Measurements from ENCODE around the gene MMP28. TPM values are rescaled to one million over a fixed set of nuclear protein-coding genes. Genes with fewer than 3 reads are reported as not detected.

MMP28 gene
- total RNA-seq, 1 donor from 2014 or later, result 0.17 TPM

- DNase-seq (ENCODE audit: low read depth), result no peak
- Histone ChIP-seq H3K27me3 (ENCODE audit: control insufficient read depth, insufficient read depth, low read length) (no peaks in the 10 kb centered on the region), H3K4me3 (ENCODE audit: low read depth, low read length) (no peak overlapping the region), H3K36me3 (ENCODE audit: control insufficient read depth, insufficient read depth, low read length) (peaks cover 1% of the 10 kb centered on the region)
- no peak for TF ChIP-seq CTCF (IDR thresholded peaks at IDR 0.05; ENCODE audit: insufficient read depth, low read length, poor library complexity, severe bottlenecking)
Observed at GRCh38 chr17:35716897-35717465, 78.5 kb downstream of the MMP28 start.

- Histone ChIP-seq H3K36me3 (ENCODE audit: control insufficient read depth, insufficient read depth, low read length) (peaks cover 1% of the 10 kb centered on the region), H3K27me3 (ENCODE audit: control insufficient read depth, insufficient read depth, low read length) (no peaks in the 10 kb centered on the region), H3K4me3 (ENCODE audit: low read depth, low read length) (no peak overlapping the region)
- DNase-seq (ENCODE audit: low read depth), result no peak
- no peak for TF ChIP-seq CTCF (IDR thresholded peaks at IDR 0.05; ENCODE audit: insufficient read depth, low read length, poor library complexity, severe bottlenecking)
Observed at GRCh38 chr17:35716173-35716572, 79.3 kb downstream of the MMP28 start.

Other genes with a start within 250 kb of the MMP28 start
- gene SLFN14, start 234.8 kb downstream of the MMP28 start, total RNA-seq, result not detected in 2 replicates
- 7.2 and 8.6 TPM in 2 replicates for gene PEX12, start 217.1 kb downstream of the MMP28 start, total RNA-seq
- gene AP2B1, start 208.3 kb downstream of the MMP28 start, total RNA-seq, result 152 and 163 TPM in 2 replicates
- gene RASL10B, start 64.0 kb downstream of the MMP28 start, total RNA-seq, result 2.6 and 2.9 TPM in 2 replicates
- not detected in 2 replicates for gene GAS2L2, start 42.4 kb downstream of the MMP28 start, total RNA-seq
- gene C17orf50, start 34.8 kb downstream of the MMP28 start, total RNA-seq, result not detected in 2 replicates
- 21.2 and 36.1 TPM in 2 replicates for gene TAF15, start 13.8 kb upstream of the MMP28 start, total RNA-seq
- gene HEATR9, start 73.2 kb upstream of the MMP28 start, total RNA-seq, result not detected in 2 replicates
- gene CCL5, start 84.7 kb upstream of the MMP28 start, total RNA-seq, result not detected in 2 replicates
- not detected in 2 replicates for gene RDM1, start 135.1 kb upstream of the MMP28 start, total RNA-seq
- gene LYZL6, start 148.1 kb upstream of the MMP28 start, total RNA-seq, result not detected in 2 replicates
- gene CCL16, start 185.9 kb upstream of the MMP28 start, total RNA-seq, result not detected in 2 replicates
- not detected in 2 replicates for gene CCL14, start 191.1 kb upstream of the MMP28 start, total RNA-seq
- not detected in 2 replicates for gene CCL15, start 205.9 kb upstream of the MMP28 start, total RNA-seq
- not detected in 2 replicates for gene CCL23, start 222.3 kb upstream of the MMP28 start, total RNA-seq